ENCODE results near the gene SIX3.

The SIX3 gene

GRCh38 chr2:44941551-44942234 lies at the start of gene SIX3:
TSS of gene SIX3 (plus strand) at chr2:44941702. CDS start at chr2:44942105, 403 bp downstream.
- H3K4me1 ChIP-seq: peaks cover 39% of the 10 kb centered on the region
- no peaks in the 10 kb centered on the region for H3K9me3 ChIP-seq
- H3K4me3 ChIP-seq: peak within 1 kb of the TSS; percentile 78
- no peaks in the 10 kb centered on the region for H3K27me3 ChIP-seq (ENCODE audit: low read depth)
- peaks cover 6% of the 10 kb centered on the region for H3K36me3 ChIP-seq (replicated peaks)
- in situ Hi-C loops (cut with MboI; ENCODE audit: low sequenced_read_pairs): no loop called here
- DNase-seq (ENCODE audit: low spot score in 2 of 2): peak; percentile 92 to 94

GRCh38 chr2:44894058-44894457 lies 47.4 kb upstream of the SIX3 start:
- peaks cover 7% of the 10 kb centered on the region; the same call in 1 of the 2 replicates for H3K9me3 ChIP-seq
- H3K27me3 ChIP-seq (ENCODE audit: low read depth): no peaks in the 10 kb centered on the region
- H3K4me3 ChIP-seq: no peak overlapping the region
- in situ Hi-C loops (cut with MboI; ENCODE audit: low sequenced_read_pairs): no loop called here
- no peaks in the 10 kb centered on the region for H3K4me1 ChIP-seq
- no peaks in the 10 kb centered on the region for H3K36me3 ChIP-seq (replicated peaks)
- no peak for DNase-seq (ENCODE audit: low spot score in 2 of 2)

GRCh38 chr2:44895061-44895460 lies 46.4 kb upstream of the SIX3 start:
- Histone ChIP-seq H3K4me1 (no peaks in the 10 kb centered on the region), H3K4me3 (no peak overlapping the region), H3K36me3 (replicated peaks) (no peaks in the 10 kb centered on the region), H3K27me3 (ENCODE audit: low read depth) (no peaks in the 10 kb centered on the region), H3K9me3 (peaks cover 7% of the 10 kb centered on the region; the same call in 1 of the 2 replicates)
- DNase-seq (ENCODE audit: low spot score in 2 of 2): no peak
- in situ Hi-C loops (cut with MboI; ENCODE audit: low sequenced_read_pairs): no loop called here

DNA sequence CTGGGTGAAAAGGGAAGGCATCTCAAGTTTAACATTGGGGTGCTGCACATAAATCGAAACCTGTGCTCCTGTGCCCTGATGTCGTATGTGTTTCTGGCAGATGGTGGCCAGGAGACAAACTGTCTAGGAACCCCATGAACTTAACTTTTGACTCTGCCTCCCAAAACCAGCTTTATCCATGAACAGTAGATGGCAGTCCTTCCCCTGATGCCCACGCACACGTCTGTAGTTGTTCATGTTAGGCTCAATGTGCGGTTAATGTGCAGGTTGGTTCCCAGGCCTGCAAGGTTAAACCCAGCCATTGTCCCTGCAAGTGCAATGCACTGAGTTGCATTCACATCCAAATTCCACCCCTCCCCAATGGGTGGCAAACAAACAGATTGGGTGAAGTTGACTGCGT lies 44.1 kb upstream of the SIX3 start:
- H3K4me3 ChIP-seq: no peak overlapping the region
- no peaks in the 10 kb centered on the region for H3K27me3 ChIP-seq (ENCODE audit: low read depth)
- no peaks in the 10 kb centered on the region for H3K36me3 ChIP-seq (replicated peaks)
- no peaks in the 10 kb centered on the region for H3K4me1 ChIP-seq
- no peaks in the 10 kb centered on the region for H3K9me3 ChIP-seq
- no peak for DNase-seq (ENCODE audit: low spot score in 2 of 2)
- in situ Hi-C loops (cut with MboI; ENCODE audit: low sequenced_read_pairs): no loop called here

GRCh38 chr2:44902217-44903137 lies 39.0 kb upstream of the SIX3 start:
- Histone ChIP-seq H3K4me3 (no peak overlapping the region), H3K9me3 (no peaks in the 10 kb centered on the region), H3K4me1 (no peaks in the 10 kb centered on the region), H3K27me3 (ENCODE audit: low read depth) (no peaks in the 10 kb centered on the region), H3K36me3 (replicated peaks) (no peaks in the 10 kb centered on the region)
- in situ Hi-C loops (cut with MboI; ENCODE audit: low sequenced_read_pairs): no loop called here
- no peak for DNase-seq (ENCODE audit: low spot score in 2 of 2)

DNA sequence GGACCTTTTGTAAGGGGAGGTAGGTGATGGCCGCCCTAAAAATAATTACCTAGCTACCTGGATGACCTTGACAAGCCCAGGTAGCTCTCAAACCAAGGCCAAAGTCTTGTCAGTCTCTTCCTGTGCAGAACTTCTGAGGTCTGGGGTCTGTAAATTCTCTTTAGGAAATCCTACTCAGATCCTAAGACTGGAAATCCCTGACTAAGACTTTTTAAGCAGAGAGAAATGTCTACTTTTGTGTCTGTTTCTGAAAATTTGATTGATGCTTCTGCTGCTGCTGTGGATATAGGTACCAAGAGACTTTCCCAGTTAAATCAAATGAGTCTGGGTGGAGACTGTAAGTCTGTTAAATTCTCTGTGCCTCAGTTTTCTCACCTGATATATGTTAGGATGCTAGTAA lies 36.9 kb upstream of the SIX3 start:
- in situ Hi-C loops (cut with MboI; ENCODE audit: low sequenced_read_pairs): no loop called here
- H3K4me1 ChIP-seq: no peaks in the 10 kb centered on the region
- H3K27me3 ChIP-seq (ENCODE audit: low read depth): no peaks in the 10 kb centered on the region
- H3K36me3 ChIP-seq (replicated peaks): no peaks in the 10 kb centered on the region
- H3K9me3 ChIP-seq: peaks cover 5% of the 10 kb centered on the region
- no peak overlapping the region for H3K4me3 ChIP-seq
- DNase-seq (ENCODE audit: low spot score in 2 of 2): no peak

DNA sequence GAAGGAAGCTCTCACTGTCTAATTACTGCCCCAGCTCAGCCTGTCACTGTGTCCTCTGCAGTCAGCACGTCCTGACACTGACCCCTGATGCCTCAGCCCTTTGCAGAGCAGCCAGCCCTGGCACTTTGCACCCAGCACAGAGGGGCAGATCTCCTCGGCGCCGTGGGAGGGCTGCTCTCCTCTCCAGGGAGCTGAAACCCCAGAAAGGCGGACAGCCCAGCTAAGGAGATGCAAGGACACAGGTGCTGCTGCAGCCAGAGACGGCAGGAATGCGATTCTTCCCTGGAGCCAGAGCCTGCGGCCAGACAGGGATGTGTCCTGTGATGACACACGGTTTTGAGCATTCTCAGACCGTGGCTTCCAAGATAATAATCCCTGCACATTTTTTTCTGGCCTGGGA lies 34.5 kb upstream of the SIX3 start:
- Histone ChIP-seq H3K9me3 (peaks cover 19% of the 10 kb centered on the region), H3K36me3 (replicated peaks) (no peaks in the 10 kb centered on the region), H3K4me3 (no peak overlapping the region), H3K27me3 (ENCODE audit: low read depth) (no peaks in the 10 kb centered on the region), H3K4me1 (no peaks in the 10 kb centered on the region)
- in situ Hi-C loops (cut with MboI; ENCODE audit: low sequenced_read_pairs): no loop called here
- DNase-seq (ENCODE audit: low spot score in 2 of 2): no peak

DNA sequence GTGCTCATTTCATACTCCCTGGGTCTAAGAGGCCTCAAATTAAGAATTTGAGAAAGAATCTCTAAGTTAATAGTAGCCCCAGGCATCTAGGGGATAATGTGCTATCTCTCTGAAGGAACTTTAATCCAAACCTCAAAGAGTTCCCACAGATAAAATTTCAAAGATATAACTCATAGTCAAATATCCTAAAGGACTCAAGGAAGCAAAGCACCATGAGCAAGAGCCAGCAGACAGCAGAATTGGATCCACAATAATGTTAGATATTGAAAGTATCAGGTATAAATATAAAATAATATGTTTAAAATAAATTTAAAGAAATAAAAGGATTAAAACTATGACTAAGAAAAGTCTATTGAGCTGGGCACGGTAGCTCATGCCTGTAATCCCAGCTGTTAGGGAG lies 31.7 kb upstream of the SIX3 start:
- H3K4me1 ChIP-seq: no peaks in the 10 kb centered on the region
- no peaks in the 10 kb centered on the region for H3K36me3 ChIP-seq (replicated peaks)
- DNase-seq (ENCODE audit: low spot score in 2 of 2): no peak
- peaks cover 19% of the 10 kb centered on the region for H3K9me3 ChIP-seq
- no peaks in the 10 kb centered on the region for H3K27me3 ChIP-seq (ENCODE audit: low read depth)
- H3K4me3 ChIP-seq: no peak overlapping the region
- in situ Hi-C loops (cut with MboI; ENCODE audit: low sequenced_read_pairs): no loop called here

- Histone ChIP-seq H3K9me3 (peaks cover 19% of the 10 kb centered on the region), H3K27me3 (ENCODE audit: low read depth) (no peaks in the 10 kb centered on the region), H3K4me1 (no peaks in the 10 kb centered on the region), H3K4me3 (no peak overlapping the region), H3K36me3 (replicated peaks) (no peaks in the 10 kb centered on the region)
- in situ Hi-C loops (cut with MboI; ENCODE audit: low sequenced_read_pairs): no loop called here
- DNase-seq (ENCODE audit: low spot score in 2 of 2): no peak
Observed at GRCh38 chr2:44912660-44913059, 28.8 kb upstream of the SIX3 start.

DNA sequence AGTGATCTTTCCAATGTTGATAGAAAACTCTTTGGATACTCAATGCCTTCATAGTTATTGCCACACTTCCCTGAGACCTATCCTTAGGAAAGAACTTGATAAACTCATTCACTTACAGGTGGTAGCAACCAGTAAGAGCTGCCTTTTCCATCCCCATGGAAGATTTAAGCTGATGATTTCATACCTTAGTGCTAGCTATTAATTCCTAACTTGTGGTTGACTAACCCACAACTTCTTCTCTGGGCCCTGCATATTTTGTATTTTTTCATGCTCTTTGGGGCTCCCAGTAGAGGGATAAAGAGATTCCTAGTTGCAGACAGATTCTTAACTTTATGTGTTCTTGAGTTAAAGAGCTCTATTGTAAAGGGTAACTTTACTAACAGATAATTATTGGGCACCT lies 25.2 kb upstream of the SIX3 start:
- Histone ChIP-seq H3K36me3 (replicated peaks) (no peaks in the 10 kb centered on the region), H3K4me1 (no peaks in the 10 kb centered on the region), H3K4me3 (no peak overlapping the region), H3K9me3 (peaks cover 1% of the 10 kb centered on the region; the same call in 1 of the 2 replicates), H3K27me3 (ENCODE audit: low read depth) (no peaks in the 10 kb centered on the region)
- in situ Hi-C loops (cut with MboI; ENCODE audit: low sequenced_read_pairs): no loop called here
- DNase-seq (ENCODE audit: low spot score in 2 of 2): no peak

- in situ Hi-C loops (cut with MboI; ENCODE audit: low sequenced_read_pairs): no loop called here
- Histone ChIP-seq H3K4me1 (no peaks in the 10 kb centered on the region; the same call in 1 of the 2 replicates), H3K27me3 (ENCODE audit: low read depth) (no peaks in the 10 kb centered on the region), H3K4me3 (no peak overlapping the region), H3K9me3 (no peaks in the 10 kb centered on the region), H3K36me3 (replicated peaks) (no peaks in the 10 kb centered on the region)
- no peak for DNase-seq (ENCODE audit: low spot score in 2 of 2)
Observed at GRCh38 chr2:44918095-44918775, 23.3 kb upstream of the SIX3 start.

- in situ Hi-C loops (cut with MboI; ENCODE audit: low sequenced_read_pairs): no loop called here
- no peak for DNase-seq (ENCODE audit: low spot score in 2 of 2)
- no peaks in the 10 kb centered on the region for H3K9me3 ChIP-seq
- no peak overlapping the region for H3K4me3 ChIP-seq
- H3K4me1 ChIP-seq: peaks cover 10% of the 10 kb centered on the region
- no peaks in the 10 kb centered on the region for H3K36me3 ChIP-seq (replicated peaks)
- no peaks in the 10 kb centered on the region for H3K27me3 ChIP-seq (ENCODE audit: low read depth)
Observed at GRCh38 chr2:44920751-44921150, 20.8 kb upstream of the SIX3 start.

GRCh38 chr2:44922776-44923175 lies 18.7 kb upstream of the SIX3 start:
- Histone ChIP-seq H3K36me3 (replicated peaks) (no peaks in the 10 kb centered on the region), H3K4me1 (peaks cover 19% of the 10 kb centered on the region), H3K4me3 (no peak overlapping the region), H3K9me3 (no peaks in the 10 kb centered on the region), H3K27me3 (ENCODE audit: low read depth) (no peaks in the 10 kb centered on the region)
- no peak for DNase-seq (ENCODE audit: low spot score in 2 of 2)
- in situ Hi-C loops (cut with MboI; ENCODE audit: low sequenced_read_pairs): no loop called here

Measured in HAP-1 (cell line).